SU-DHL-6 (cell line): Measurements from ENCODE around the gene HOXA9.

Source experiments
- EZH2phosphoT487 ChIP-seq: fragments of 200-600 bp; sonication (generic), shearing (Covaris generic); conservative IDR thresholded peaks from 2 replicates; pipeline ENCODE4 v1.6.1; 2018; ENCODE audit warnings: mild to moderate bottlenecking, antibody characterized with exemption, low read length, moderate library complexity, mixed read lengths
- TF ChIP-seq, protein P1 (sequence below): fragments of 200-600 bp; sonication (generic); IDR thresholded peaks from one replicate; pipeline ENCODE4 v1.5.1; 2017; ENCODE audit warnings: antibody characterized with exemption, mild to moderate bottlenecking, low read length, moderate library complexity; ENCODE audit not compliant: insufficient read depth, poor library complexity, severe bottlenecking

DNA sequence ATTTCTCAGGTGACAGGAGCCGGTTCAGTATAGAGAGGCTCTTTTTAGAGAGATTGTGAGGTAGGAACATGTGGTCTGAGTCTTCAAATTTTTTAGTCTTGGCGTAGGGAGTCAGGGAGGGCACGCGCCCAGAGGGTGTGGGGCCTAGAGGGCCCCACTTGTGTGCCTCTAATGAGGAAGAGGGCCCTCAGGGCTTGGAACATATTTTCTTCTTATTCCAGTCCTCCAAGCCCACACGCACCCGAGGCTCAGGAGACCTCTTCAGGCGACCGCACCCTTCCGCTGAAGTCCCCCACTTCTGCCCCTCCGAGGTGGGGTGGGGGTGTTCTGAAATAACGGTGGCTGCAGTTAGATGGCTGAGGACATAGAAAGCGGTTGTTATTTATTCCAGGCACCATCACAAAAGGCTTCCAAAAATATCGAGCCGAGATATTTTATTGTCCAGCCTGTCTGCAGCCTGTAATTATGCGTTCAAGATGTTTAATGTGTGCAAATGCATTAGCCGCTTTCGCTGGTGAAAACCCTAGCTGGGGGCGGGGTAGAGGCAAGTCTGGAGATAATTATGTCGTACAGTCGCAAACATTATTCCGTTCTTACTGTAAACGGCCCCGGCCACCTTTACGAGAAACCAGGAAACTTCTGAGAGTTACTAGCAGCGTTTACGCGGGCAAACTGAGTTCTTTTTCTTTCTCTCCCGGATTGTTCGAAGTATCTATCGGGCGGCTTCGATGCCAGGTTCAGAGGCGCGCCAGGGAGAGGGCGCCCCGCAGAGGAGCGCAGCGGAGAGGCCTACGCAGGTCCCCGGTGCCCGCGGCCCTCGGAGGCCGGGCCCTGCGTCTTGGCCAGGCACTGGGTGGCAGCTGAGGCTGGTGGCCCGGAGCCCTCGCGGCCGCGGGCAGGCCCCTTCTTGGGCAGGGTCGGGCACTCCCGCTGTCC is 47.4 kb upstream of the HOXA9 start:
- TF ChIP-seq, protein P1, sequence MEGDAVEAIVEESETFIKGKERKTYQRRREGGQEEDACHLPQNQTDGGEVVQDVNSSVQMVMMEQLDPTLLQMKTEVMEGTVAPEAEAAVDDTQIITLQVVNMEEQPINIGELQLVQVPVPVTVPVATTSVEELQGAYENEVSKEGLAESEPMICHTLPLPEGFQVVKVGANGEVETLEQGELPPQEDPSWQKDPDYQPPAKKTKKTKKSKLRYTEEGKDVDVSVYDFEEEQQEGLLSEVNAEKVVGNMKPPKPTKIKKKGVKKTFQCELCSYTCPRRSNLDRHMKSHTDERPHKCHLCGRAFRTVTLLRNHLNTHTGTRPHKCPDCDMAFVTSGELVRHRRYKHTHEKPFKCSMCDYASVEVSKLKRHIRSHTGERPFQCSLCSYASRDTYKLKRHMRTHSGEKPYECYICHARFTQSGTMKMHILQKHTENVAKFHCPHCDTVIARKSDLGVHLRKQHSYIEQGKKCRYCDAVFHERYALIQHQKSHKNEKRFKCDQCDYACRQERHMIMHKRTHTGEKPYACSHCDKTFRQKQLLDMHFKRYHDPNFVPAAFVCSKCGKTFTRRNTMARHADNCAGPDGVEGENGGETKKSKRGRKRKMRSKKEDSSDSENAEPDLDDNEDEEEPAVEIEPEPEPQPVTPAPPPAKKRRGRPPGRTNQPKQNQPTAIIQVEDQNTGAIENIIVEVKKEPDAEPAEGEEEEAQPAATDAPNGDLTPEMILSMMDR, result no peak
- no peak for TF ChIP-seq EZH2phosphoT487
